Activated B cell treated with CpG ODN at 0.5 μM for 24 hours (primary cell): ENCODE data around the gene SCP2. TPM values are rescaled to one million over a fixed set of nuclear protein-coding genes. Genes with fewer than 3 reads are reported as not detected.

Experiments used
- ATAC-seq: fragments of 200-7000 bp; cut with Tn5 transposase; one replicate; pipeline ENCODE4 v1.10.0; 2021; ENCODE audit warnings: low read depth, mild to moderate bottlenecking, moderate library complexity
- CTCF ChIA-PET: fragments of 350-600 bp; sonication (Branson Sonifier 250); formaldehyde crosslinking; loops from one replicate; lab custom pipeline; 2021; ENCODE audit warnings: antibody characterized with exemption; lab: Charles Lee
- POLR2A ChIA-PET: fragments of 350-600 bp; sonication (Branson Sonifier 250); formaldehyde crosslinking; loops from one replicate; lab custom pipeline; 2021; ENCODE audit warnings: antibody characterized with exemption; lab: Charles Lee
- DNase-seq: peaks from one replicate; pipeline ENCODE4 v3.0.0; 2022
- H3K27ac Mint-ChIP-seq: one replicate; pipeline ENCODE4 v1.8.0; 2020; ENCODE audit warnings: mixed read lengths
- H3K27me3 Mint-ChIP-seq: one replicate; pipeline ENCODE4 v1.8.0; 2021; ENCODE audit warnings: mixed read lengths
- H3K36me3 Mint-ChIP-seq: one replicate; pipeline ENCODE4 v1.8.0; 2021; ENCODE audit warnings: low read depth, mixed read lengths
- H3K4me1 Mint-ChIP-seq: one replicate; pipeline ENCODE4 v1.8.0; 2021; ENCODE audit warnings: mixed read lengths
- H3K4me3 Mint-ChIP-seq: one replicate; pipeline ENCODE4 v1.8.0; 2020; ENCODE audit warnings: mild to moderate bottlenecking, mixed read lengths
- H3K9me3 Mint-ChIP-seq: one replicate; pipeline ENCODE4 v1.8.0; 2020; ENCODE audit warnings: mixed read lengths
- CTCF ChIP-seq: fragments of 200-600 bp; IDR thresholded peaks from one replicate; pipeline ENCODE4 v1.8.0; 2022; ENCODE audit warnings: antibody characterized with exemption, mild to moderate bottlenecking
- intact Hi-C: fragments of 100-400 bp; cut with micrococcal nuclease; formaldehyde crosslinking; loops from one replicate; pipeline ENCODE4 v1.15.1; 2024
- total RNA-seq: library from RNA; stranded (reverse); gene quantifications from 2 replicates; pipeline ENCODE4 v1.2.3, GENCODE V29; 2022

The SCP2 gene
- total RNA-seq, 1 donor from 2014 or later, result 72.2 TPM

DNA sequence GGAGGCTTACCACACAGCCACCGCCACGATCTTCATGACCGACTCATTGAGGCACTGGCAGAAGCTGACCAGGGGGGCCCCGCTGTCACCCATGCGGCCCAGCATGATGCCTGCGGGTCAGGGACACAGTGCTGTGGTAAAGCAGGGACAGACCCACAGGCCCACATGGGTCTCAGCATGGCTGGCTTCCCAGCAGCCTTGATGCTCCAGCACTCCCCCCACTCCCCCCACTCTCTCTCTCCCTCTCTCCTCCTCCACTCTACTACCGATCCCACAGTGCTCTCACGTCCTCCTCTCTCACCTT, 166.3 kb downstream of the SCP2 start:
- DNase-seq (no peak), ATAC-seq (no peak)
- no peaks in the 10 kb centered on the region for H3K36me3 Mint-ChIP-seq
- ChIA-PET POLR2A (no interaction called here), CTCF (no interaction called here)
- H3K4me3 Mint-ChIP-seq, result no peak overlapping the region
- no peak overlapping the region for H3K27ac Mint-ChIP-seq
- no peaks in the 10 kb centered on the region for H3K9me3 Mint-ChIP-seq
- intact Hi-C loops, result no loop called here
- H3K4me1 Mint-ChIP-seq, result no peaks in the 10 kb centered on the region
- no peaks in the 10 kb centered on the region for H3K27me3 Mint-ChIP-seq
- no peak for TF ChIP-seq CTCF

- Mint-ChIP-seq H3K27ac (no peak overlapping the region), H3K27me3 (no peaks in the 10 kb centered on the region), H3K4me3 (no peak overlapping the region), H3K36me3 (no peaks in the 10 kb centered on the region), H3K9me3 (no peaks in the 10 kb centered on the region), H3K4me1 (no peaks in the 10 kb centered on the region)
- TF ChIP-seq CTCF, result no peak
- ChIA-PET POLR2A (no interaction called here), CTCF (no interaction called here)
- intact Hi-C loops, result no loop called here
- ATAC-seq (no peak), DNase-seq (no peak)
Measured at GRCh38 chr1:53093778-53094532, 166.9 kb downstream of the SCP2 start.

DNA sequence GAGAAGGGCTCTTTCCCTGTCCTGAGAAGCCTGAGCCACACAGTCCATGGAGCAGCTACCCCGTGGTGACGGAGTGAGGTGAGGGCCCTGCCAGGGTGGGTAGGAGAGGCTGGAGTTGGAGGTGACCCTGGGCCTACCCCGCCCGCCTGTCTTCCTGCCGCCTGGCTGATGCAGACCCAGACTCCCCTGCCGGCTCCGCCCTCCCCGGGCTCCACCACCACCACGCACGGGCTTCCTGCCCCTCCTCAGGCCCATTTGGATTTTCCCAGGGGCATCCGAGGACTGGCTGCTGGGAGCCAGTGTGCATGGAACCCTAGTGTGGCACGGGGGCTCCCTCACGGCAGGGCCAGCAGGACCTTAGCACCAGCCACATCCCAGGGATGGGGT, 167.4 kb downstream of the SCP2 start:
- Mint-ChIP-seq H3K4me1 (no peaks in the 10 kb centered on the region), H3K4me3 (no peak overlapping the region), H3K9me3 (no peaks in the 10 kb centered on the region), H3K27ac (no peak overlapping the region), H3K36me3 (no peaks in the 10 kb centered on the region), H3K27me3 (no peaks in the 10 kb centered on the region)
- no peak for TF ChIP-seq CTCF
- intact Hi-C loops, result no loop called here
- DNase-seq (no peak), ATAC-seq (no peak)
- CTCF ChIA-PET, result no interaction called here
- POLR2A ChIA-PET, result no interaction called here

Other genes starting within 250 kb of the SCP2 start
- 23.5 and 23.6 TPM in 2 replicates for gene COA7, start 228.9 kb upstream of the SCP2 start, total RNA-seq
- gene ZYG11B, start 200.8 kb upstream of the SCP2 start, total RNA-seq, result 14.9 and 17.3 TPM in 2 replicates
- gene ZYG11A, start 84.5 kb upstream of the SCP2 start, total RNA-seq, result 1.3 and 1.5 TPM in 2 replicates
- gene ECHDC2, start 5.5 kb upstream of the SCP2 start, total RNA-seq, result 84.4 and 97.7 TPM in 2 replicates
- gene PODN, start 134.9 kb downstream of the SCP2 start, total RNA-seq, result not detected in 2 replicates
- gene SLC1A7, start 215.4 kb downstream of the SCP2 start, total RNA-seq, result not detected in 2 replicates